ENCODE results near the gene MRPS9.
A peak's percentile ranks its signal among the peaks of the same experiment; 100 is the strongest.

The MRPS9 gene

GRCh38 chr2:105090091-105090490 lies 52.2 kb downstream of the MRPS9 start:
- DNase-seq (ENCODE audit: low read depth) = no peak
- no peak for TF ChIP-seq CTCF (conservative IDR thresholded peaks at IDR 0.05; ENCODE audit: low read depth, low read length)
- H3K4me3 ChIP-seq (ENCODE audit: low read length) = no peak overlapping the region

GRCh38 chr2:105092797-105093196 lies 54.9 kb downstream of the MRPS9 start:
- no peak for DNase-seq (ENCODE audit: low read depth)
- no peak for TF ChIP-seq CTCF (conservative IDR thresholded peaks at IDR 0.05; ENCODE audit: low read depth, low read length)

GRCh38 chr2:105099153-105099552 lies 61.3 kb downstream of the MRPS9 start:
- DNase-seq (ENCODE audit: low read depth) = no peak

More at GRCh38 chr2:105092797-105093196, 54.9 kb downstream of the MRPS9 start:
- H3K4me3 ChIP-seq (ENCODE audit: low read length) = no peak overlapping the region

GRCh38 chr2:105100046-105100840 lies 62.4 kb downstream of the MRPS9 start:
- no peak for DNase-seq (ENCODE audit: low read depth)
- H3K4me3 ChIP-seq (ENCODE audit: low read length) = no peak overlapping the region
- TF ChIP-seq CTCF (conservative IDR thresholded peaks at IDR 0.05; ENCODE audit: low read depth, low read length) = no peak

More at GRCh38 chr2:105099153-105099552, 61.3 kb downstream of the MRPS9 start:
- TF ChIP-seq CTCF (conservative IDR thresholded peaks at IDR 0.05; ENCODE audit: low read depth, low read length) = no peak
- H3K4me3 ChIP-seq (ENCODE audit: low read length) = no peak overlapping the region

- DNase-seq (ENCODE audit: low read depth) = no peak
- no peak for TF ChIP-seq CTCF (conservative IDR thresholded peaks at IDR 0.05; ENCODE audit: low read depth, low read length)
- H3K4me3 ChIP-seq (ENCODE audit: low read length) = no peak overlapping the region
Measured at GRCh38 chr2:105102001-105102400, 64.1 kb downstream of the MRPS9 start.

GRCh38 chr2:105102963-105103421 lies 65.1 kb downstream of the MRPS9 start:
- peak; percentile 16 for DNase-seq (ENCODE audit: low read depth)
- no peak for TF ChIP-seq CTCF (conservative IDR thresholded peaks at IDR 0.05; ENCODE audit: low read depth, low read length)

GRCh38 chr2:105103481-105103880 lies 65.6 kb downstream of the MRPS9 start:
- no peak overlapping the region for H3K4me3 ChIP-seq (ENCODE audit: low read length)
- no peak for TF ChIP-seq CTCF (conservative IDR thresholded peaks at IDR 0.05; ENCODE audit: low read depth, low read length)
- no peak for DNase-seq (ENCODE audit: low read depth)

More at GRCh38 chr2:105102963-105103421, 65.1 kb downstream of the MRPS9 start:
- H3K4me3 ChIP-seq (ENCODE audit: low read length) = no peak overlapping the region

Data from retinal pigment epithelial cell (primary cell).